PC-3 (cell line): ENCODE results near the gene FAM186B. TPM values are rescaled to one million over a fixed set of nuclear protein-coding genes. Genes with fewer than 3 reads are reported as not detected.

Experiments used
- ATAC-seq: fragments of 200-7000 bp; cut with Tn5 transposase; 2 replicates; pipeline ENCODE4 v1.9.1; 2020; ENCODE audit warnings: mild to moderate bottlenecking, moderate library complexity
- BruUV-seq: library from RNA; stranded (reverse); fragments of 400-500 nt; replicated peaks from 2 replicates; lab custom pipeline; 2021; lab: Mats Ljungman, UMichigan
- CTCF ChIA-PET: fragments of 300-600 bp; sonication (Branson Sonifier 250); formaldehyde crosslinking; loops from one replicate; lab custom pipeline; 2022; ENCODE audit warnings: antibody characterized with exemption; lab: Charles Lee
- POLR2A ChIA-PET: fragments of 300-600 bp; sonication (Branson Sonifier 250); formaldehyde crosslinking; loops from one replicate; lab custom pipeline; 2022; ENCODE audit warnings: antibody characterized with exemption; ENCODE audit not compliant: unreplicated experiment; lab: Charles Lee
- DNase-seq: peaks from one replicate; pipeline ENCODE4 v3.0.0-alpha.2; 2015
- H2AFZ ChIP-seq: fragments of 300-600 bp; sonication (generic); 2 replicates; pipeline ENCODE4 v1.6.0; 2016; ENCODE audit warnings: antibody characterized with exemption, low read length
- H3F3A ChIP-seq: fragments of 300-600 bp; sonication (generic); one replicate; pipeline ENCODE4 v1.6.0; 2017; ENCODE audit warnings: antibody characterized with exemption, low read length, control low read depth, mild to moderate bottlenecking; ENCODE audit not compliant: unreplicated experiment
- H3K27ac ChIP-seq: fragments of 300-600 bp; sonication (generic); 2 replicates; pipeline ENCODE4 v1.5.1; 2016; ENCODE audit warnings: mild to moderate bottlenecking, low read length
- H3K27me3 ChIP-seq: fragments of 300-600 bp; sonication (generic); 2 replicates; pipeline ENCODE4 v1.6.1; 2016; ENCODE audit warnings: low read length, mixed read lengths
- H3K36me3 ChIP-seq: fragments of 300-600 bp; sonication (generic); 2 replicates; pipeline ENCODE4 v1.6.1; 2016; ENCODE audit warnings: low read depth, mixed run types, low read length, mixed read lengths
- H3K4me1 ChIP-seq: fragments of 300-600 bp; sonication (generic); 2 replicates; pipeline ENCODE4 v1.5.1; 2016; ENCODE audit warnings: low read length; ENCODE audit not compliant: insufficient read depth
- H3K4me2 ChIP-seq: fragments of 300-600 bp; sonication (generic); 2 replicates; pipeline ENCODE4 v1.6.0; 2016; ENCODE audit warnings: low read length
- H3K4me3 ChIP-seq: fragments of 300-600 bp; sonication (generic); 2 replicates; pipeline ENCODE4 v1.5.1; 2016; ENCODE audit warnings: mild to moderate bottlenecking, low read length, mixed read lengths
- H3K79me2 ChIP-seq: fragments of 300-600 bp; sonication (generic); 2 replicates; pipeline ENCODE4 v1.6.1; 2017; ENCODE audit warnings: low read length, mixed read lengths
- H3K9ac ChIP-seq: fragments of 300-600 bp; sonication (generic); 2 replicates; pipeline ENCODE4 v1.6.0; 2016; ENCODE audit warnings: mild to moderate bottlenecking, low read length
- H3K9me2 ChIP-seq: fragments of 300-600 bp; sonication (generic); replicated peaks from 2 replicates; pipeline ENCODE4 v1.6.1; 2016; ENCODE audit warnings: mixed run types, low read length, mixed read lengths
- H3K9me3 ChIP-seq: fragments of 300-600 bp; sonication (generic); 2 replicates; pipeline ENCODE4 v1.6.1; 2016; ENCODE audit warnings: low read length, mixed read lengths
- H4K20me1 ChIP-seq: fragments of 300-600 bp; sonication (generic); 2 replicates; pipeline ENCODE4 v1.6.1; 2016; ENCODE audit warnings: low read length, mixed read lengths
- CTCF ChIP-seq: fragments of 300-600 bp; sonication (generic); conservative IDR thresholded peaks from 2 replicates; pipeline ENCODE4 v1.5.1; 2017; ENCODE audit warnings: antibody characterized with exemption, low read depth, mild to moderate bottlenecking, low read length
- EZH2 ChIP-seq: fragments of 300-600 bp; sonication (generic); IDR thresholded peaks from one replicate; pipeline ENCODE4 v1.6.1; 2017; ENCODE audit warnings: antibody characterized with exemption, mild to moderate bottlenecking, low read length; ENCODE audit not compliant: unreplicated experiment
- EZH2phosphoT487 ChIP-seq: fragments of 300-600 bp; sonication (generic); IDR thresholded peaks from 2 replicates; pipeline ENCODE4 v1.6.1; 2018; ENCODE audit warnings: mild to moderate bottlenecking, antibody characterized with exemption, low read length, borderline replicate concordance
- intact Hi-C: fragments of 100-400 bp; cut with micrococcal nuclease; formaldehyde crosslinking; loops from 2 replicates; pipeline ENCODE4 v1.9.0; 2023
- total RNA-seq: library from RNA; depleted of rRNA; stranded (reverse); fragments of >200 nt; gene quantifications from 2 replicates; pipeline ENCODE4 v1.2.3, GENCODE V29; 2014

FAM186B gene
- total RNA-seq, 1 experiment from 2014 or later, result 0.80 TPM

GRCh38 chr12:49604856-49605255 is 583 bp downstream of the FAM186B start:
- CTCF ChIA-PET, result no interaction called here
- Histone ChIP-seq H3K27me3 (no peaks in the 10 kb centered on the region), H3K4me1 (no peaks in the 10 kb centered on the region), H3K9me3 (no peaks in the 10 kb centered on the region), H3K27ac (no peak overlapping the region), H3K36me3 (no peaks in the 10 kb centered on the region), H3K9ac (no peak overlapping the region), H2AFZ (no peak overlapping the region), H3K4me3 (no peak overlapping the region), H3F3A (no peaks in the 10 kb centered on the region), H3K4me2 (no peak overlapping the region), H4K20me1 (no peaks in the 10 kb centered on the region; the same call in 1 of the 2 replicates), H3K79me2 (no peaks in the 10 kb centered on the region), H3K9me2 (no peaks in the 10 kb centered on the region)
- no TSS peak for BruUV-seq
- intact Hi-C loops, result no loop called here
- ATAC-seq (no peak), DNase-seq (no peak)
- POLR2A ChIA-PET, result no interaction called here
- no peak for TF ChIP-seq CTCF
- TF ChIP-seq EZH2, result no peak
- TF ChIP-seq EZH2phosphoT487, result no peak

- CTCF ChIA-PET, result no interaction called here
These were observed 1.7 kb downstream of the FAM186B start for GRCh38 chr12:49603721-49604120.

More at GRCh38 chr12:49603721-49604120, 1.7 kb downstream of the FAM186B start:
- Histone ChIP-seq H3K9me2 (no peaks in the 10 kb centered on the region), H3K4me2 (no peak overlapping the region), H3K9ac (no peak overlapping the region), H3K4me1 (no peaks in the 10 kb centered on the region), H2AFZ (no peak overlapping the region), H3K27ac (no peak overlapping the region), H3K27me3 (no peaks in the 10 kb centered on the region), H4K20me1 (no peaks in the 10 kb centered on the region; the same call in 1 of the 2 replicates), H3F3A (no peaks in the 10 kb centered on the region), H3K9me3 (no peaks in the 10 kb centered on the region), H3K36me3 (no peaks in the 10 kb centered on the region), H3K4me3 (no peak overlapping the region), H3K79me2 (no peaks in the 10 kb centered on the region)
- intact Hi-C loops, result no loop called here
- no TSS peak for BruUV-seq
- no peak for DNase-seq
- POLR2A ChIA-PET, result no interaction called here
- TF ChIP-seq EZH2 (no peak), CTCF (no peak), EZH2phosphoT487 (no peak)
- no peak for ATAC-seq
